Naive B cell (primary cell): ENCODE data around the gene CDH5. TPM values are rescaled to one million over a fixed set of nuclear protein-coding genes. Genes with fewer than 3 reads are reported as not detected.

Source experiments
- ATAC-seq, 2 donors: fragments of 150-1000 bp; cut with Tn5 transposase; 2 replicates each; pipeline ENCODE4 v1.10.0; 2021; ENCODE audit warnings: low read depth in 2 of 2, mild to moderate bottlenecking in 2 of 2, moderate library complexity in 2 of 2
- DNase-seq: peaks from one replicate; pipeline ENCODE4 v3.0.0; 2022
- H3K27ac Mint-ChIP-seq, 6 donors: one replicate each; pipeline ENCODE4 v1.8.0; 2020 to 2022; ENCODE audit warnings: mild to moderate bottlenecking in 6 of 6, mixed read lengths in 6 of 6, moderate library complexity in 5 of 6, inconsistent platforms in 2 of 6
- H3K27me3 Mint-ChIP-seq, 3 donors: one replicate each; pipeline ENCODE4 v1.8.0; 2021 to 2022; ENCODE audit warnings: mixed read lengths in 3 of 3, mild to moderate bottlenecking in 1 of 3
- H3K36me3 Mint-ChIP-seq, 2 donors: one replicate each; pipeline ENCODE4 v1.8.0; 2020 to 2022; ENCODE audit warnings: mixed read lengths in 2 of 2, inconsistent platforms in 1 of 2, mild to moderate bottlenecking in 1 of 2
- H3K4me1 Mint-ChIP-seq, 3 donors: one replicate each; pipeline ENCODE4 v1.8.0; 2020 to 2022; ENCODE audit warnings: mixed read lengths in 3 of 3, inconsistent platforms in 1 of 3, mild to moderate bottlenecking in 1 of 3, moderate library complexity in 1 of 3
- H3K4me3 Mint-ChIP-seq, 8 donors: one replicate each; pipeline ENCODE4 v1.8.0; 2020 to 2022; ENCODE audit warnings: mild to moderate bottlenecking in 8 of 8, mixed read lengths in 8 of 8, moderate library complexity in 8 of 8, inconsistent platforms in 2 of 8
- H3K9me3 Mint-ChIP-seq, 7 donors: one replicate each; pipeline ENCODE4 v1.8.0; 2020 to 2022; ENCODE audit warnings: mixed read lengths in 7 of 7, mild to moderate bottlenecking in 5 of 7, inconsistent platforms in 2 of 7, moderate library complexity in 1 of 7
- polyA plus RNA-seq, 6 donors: library from polyadenylated mRNA; unstranded; fragments of 300-500 nt; fragmentation: Illumina TruSeq; gene quantifications; one replicate each; pipeline ENCODE4 v1.2.3, GENCODE V29; 2021; ENCODE audit warnings: low read depth in 6 of 6

Gene CDH5
- polyA plus RNA-seq, 6 donors from 2014 or later: not detected

GRCh38 chr16:66408163-66409048 lies 41.9 kb downstream of the CDH5 start:
- peaks cover 4 to 14% (median 7%) of the 10 kb centered on the region in 7 donors for H3K9me3 Mint-ChIP-seq
- DNase-seq (no peak), ATAC-seq (peak in 1 of 2 donors; percentile 37)
- peak overlapping the region in 4 of 8 donors; percentile 65 to 81 (median 80) for H3K4me3 Mint-ChIP-seq
- peak overlapping the region in 2 of 6 donors; percentile 75 to 93 for H3K27ac Mint-ChIP-seq
- no peaks in the 10 kb centered on the region for H3K36me3 Mint-ChIP-seq
- H3K4me1 Mint-ChIP-seq: peaks cover 4 to 13% (median 10%) of the 10 kb centered on the region in 3 donors
- H3K27me3 Mint-ChIP-seq: peaks cover 22 to 50% (median 45%) of the 10 kb centered on the region in 3 donors

- Mint-ChIP-seq H3K9me3 (peaks cover 4 to 14% (median 10%) of the 10 kb centered on the region in 7 donors), H3K4me3 (peak overlapping the region in 1 of 8 donors; percentile 65), H3K36me3 (no peaks in the 10 kb centered on the region), H3K4me1 (peaks cover 4 to 13% (median 10%) of the 10 kb centered on the region in 3 donors), H3K27ac (no peak overlapping the region), H3K27me3 (peaks cover 22 to 49% (median 44%) of the 10 kb centered on the region in 3 donors)
- DNase-seq (no peak), ATAC-seq (no peak)
Observed at GRCh38 chr16:66409156-66409555, 42.7 kb downstream of the CDH5 start.

GRCh38 chr16:66412182-66412581 lies 45.7 kb downstream of the CDH5 start:
- H3K36me3 Mint-ChIP-seq: no peaks in the 10 kb centered on the region
- H3K4me3 Mint-ChIP-seq: no peak overlapping the region
- H3K9me3 Mint-ChIP-seq: peaks cover 0 to 13% (median 7%) of the 10 kb centered on the region in 7 donors
- ATAC-seq (no peak), DNase-seq (no peak)
- H3K27ac Mint-ChIP-seq: no peak overlapping the region
- peaks cover 2 to 8% (median 4%) of the 10 kb centered on the region in 3 donors for H3K4me1 Mint-ChIP-seq
- peaks cover 3 to 38% (median 27%) of the 10 kb centered on the region in 3 donors for H3K27me3 Mint-ChIP-seq

GRCh38 chr16:66414891-66415290 lies 48.4 kb downstream of the CDH5 start:
- H3K4me1 Mint-ChIP-seq: peaks cover 9 to 18% (median 15%) of the 10 kb centered on the region in 3 donors
- H3K27ac Mint-ChIP-seq: no peak overlapping the region
- no peaks in the 10 kb centered on the region for H3K36me3 Mint-ChIP-seq
- no peak for ATAC-seq
- H3K9me3 Mint-ChIP-seq: peaks cover 0 to 15% (median 7%) of the 10 kb centered on the region in 7 donors
- H3K4me3 Mint-ChIP-seq: no peak overlapping the region
- no peak for DNase-seq
- H3K27me3 Mint-ChIP-seq: peaks cover 3 to 31% (median 30%) of the 10 kb centered on the region in 3 donors

GRCh38 chr16:66416136-66416535 lies 49.6 kb downstream of the CDH5 start:
- H3K36me3 Mint-ChIP-seq: no peaks in the 10 kb centered on the region
- H3K9me3 Mint-ChIP-seq: peaks cover 0 to 15% (median 7%) of the 10 kb centered on the region in 7 donors
- no peak overlapping the region for H3K27ac Mint-ChIP-seq
- H3K4me1 Mint-ChIP-seq: peaks cover 9 to 18% (median 15%) of the 10 kb centered on the region in 3 donors
- H3K4me3 Mint-ChIP-seq: peak overlapping the region in 1 of 8 donors; percentile 52
- ATAC-seq (no peak), DNase-seq (no peak)
- peaks cover 8 to 35% (median 26%) of the 10 kb centered on the region in 3 donors for H3K27me3 Mint-ChIP-seq

GRCh38 chr16:66416939-66417700 lies 50.6 kb downstream of the CDH5 start:
- ATAC-seq (no peak), DNase-seq (no peak)
- H3K9me3 Mint-ChIP-seq: peaks cover 0 to 15% (median 7%) of the 10 kb centered on the region in 7 donors
- H3K4me3 Mint-ChIP-seq: peak overlapping the region in 1 of 8 donors; percentile 13
- no peaks in the 10 kb centered on the region for H3K36me3 Mint-ChIP-seq
- peaks cover 8 to 39% (median 22%) of the 10 kb centered on the region in 3 donors for H3K27me3 Mint-ChIP-seq
- peaks cover 9 to 18% (median 15%) of the 10 kb centered on the region in 3 donors for H3K4me1 Mint-ChIP-seq
- H3K27ac Mint-ChIP-seq: no peak overlapping the region

GRCh38 chr16:66418165-66418962 lies 51.9 kb downstream of the CDH5 start:
- Mint-ChIP-seq H3K4me1 (peaks cover 9 to 18% (median 15%) of the 10 kb centered on the region in 3 donors), H3K27me3 (peaks cover 15 to 51% (median 32%) of the 10 kb centered on the region in 3 donors), H3K9me3 (peaks cover 0 to 8% (median 4%) of the 10 kb centered on the region in 7 donors), H3K36me3 (no peaks in the 10 kb centered on the region), H3K27ac (no peak overlapping the region), H3K4me3 (peak overlapping the region in 4 of 8 donors; percentile 3 to 63 (median 32))
- no peak for DNase-seq
- peak; percentile 23 to 35 for ATAC-seq

GRCh38 chr16:66419527-66419926 lies 53.0 kb downstream of the CDH5 start:
- Mint-ChIP-seq H3K9me3 (peaks cover 0 to 8% (median 4%) of the 10 kb centered on the region in 7 donors), H3K27me3 (peaks cover 26 to 55% (median 35%) of the 10 kb centered on the region in 3 donors), H3K36me3 (no peaks in the 10 kb centered on the region)

GRCh38 chr16:66420396-66420795 lies 53.9 kb downstream of the CDH5 start:
- no peaks in the 10 kb centered on the region for H3K36me3 Mint-ChIP-seq
- ATAC-seq: no peak
- peaks cover 0 to 8% (median 4%) of the 10 kb centered on the region in 7 donors for H3K9me3 Mint-ChIP-seq
- H3K27ac Mint-ChIP-seq: no peak overlapping the region
- peaks cover 28 to 55% (median 35%) of the 10 kb centered on the region in 3 donors for H3K27me3 Mint-ChIP-seq
- peaks cover 9 to 18% (median 15%) of the 10 kb centered on the region in 3 donors for H3K4me1 Mint-ChIP-seq
- DNase-seq: no peak
- H3K4me3 Mint-ChIP-seq: no peak overlapping the region

More at GRCh38 chr16:66419527-66419926, 53.0 kb downstream of the CDH5 start:
- no peak overlapping the region for H3K4me3 Mint-ChIP-seq
- H3K27ac Mint-ChIP-seq: no peak overlapping the region
- H3K4me1 Mint-ChIP-seq: peaks cover 9 to 18% (median 15%) of the 10 kb centered on the region in 3 donors
- no peak for DNase-seq
- no peak for ATAC-seq

- no peak for ATAC-seq
- Mint-ChIP-seq H3K27me3 (peaks cover 37 to 69% (median 50%) of the 10 kb centered on the region in 3 donors), H3K4me3 (no peak overlapping the region), H3K4me1 (peaks cover 13 to 25% (median 18%) of the 10 kb centered on the region in 3 donors), H3K27ac (no peak overlapping the region), H3K9me3 (peaks cover 0 to 7% (median 3%) of the 10 kb centered on the region in 7 donors), H3K36me3 (no peaks in the 10 kb centered on the region)
- no peak for DNase-seq
Observed at GRCh38 chr16:66421891-66422290, 55.4 kb downstream of the CDH5 start.

GRCh38 chr16:66422366-66422765 lies 55.9 kb downstream of the CDH5 start:
- no peak for ATAC-seq
- no peak for DNase-seq
- H3K36me3 Mint-ChIP-seq: no peaks in the 10 kb centered on the region
- H3K4me3 Mint-ChIP-seq: peak overlapping the region in 1 of 8 donors; percentile 1
- peaks cover 13 to 25% (median 17%) of the 10 kb centered on the region in 3 donors for H3K4me1 Mint-ChIP-seq
- peaks cover 0 to 2% (median 0%) of the 10 kb centered on the region in 7 donors for H3K9me3 Mint-ChIP-seq
- H3K27ac Mint-ChIP-seq: no peak overlapping the region
- H3K27me3 Mint-ChIP-seq: peaks cover 37 to 70% (median 50%) of the 10 kb centered on the region in 3 donors

GRCh38 chr16:66423177-66423576 lies 56.7 kb downstream of the CDH5 start:
- no peak for ATAC-seq
- no peak overlapping the region for H3K4me3 Mint-ChIP-seq
- H3K27me3 Mint-ChIP-seq: peaks cover 38 to 70% (median 52%) of the 10 kb centered on the region in 3 donors

More at GRCh38 chr16:66423177-66423576, 56.7 kb downstream of the CDH5 start:
- Mint-ChIP-seq H3K36me3 (no peaks in the 10 kb centered on the region), H3K27ac (no peak overlapping the region), H3K4me1 (peaks cover 9 to 17% (median 9%) of the 10 kb centered on the region in 3 donors), H3K9me3 (no peaks in the 10 kb centered on the region)
- DNase-seq: no peak
